IMR-90 (cell line): ENCODE measurements around the gene RSAD1. TPM values are rescaled to one million over a fixed set of nuclear protein-coding genes. Genes with fewer than 3 reads are reported as not detected.
A peak's percentile ranks its signal among the peaks of the same experiment; 100 is the strongest.

Experiments
- ATAC-seq: fragments of 200-7000 bp; cut with Tn5 transposase; 2 replicates; pipeline ENCODE4 v1.9.1; 2020; ENCODE audit warnings: low read depth, mild to moderate bottlenecking, moderate library complexity
- BruUV-seq: library from RNA; stranded (reverse); fragments of 400-500 nt; replicated peaks from 2 replicates; lab custom pipeline; 2021; lab: Mats Ljungman, UMichigan
- CTCF ChIA-PET: fragments of 300-600 bp; formaldehyde crosslinking; extraction: SDS; loops from one replicate; lab custom pipeline; 2021; ENCODE audit warnings: antibody characterized with exemption; lab: Yijun Ruan, JAX
- POLR2A ChIA-PET: fragments of 300-600 bp; sonication (Branson Sonifier 250); formaldehyde crosslinking; loops from one replicate; lab custom pipeline; 2022; ENCODE audit warnings: antibody characterized with exemption; ENCODE audit not compliant: unreplicated experiment; lab: Charles Lee
- DNase-seq: peaks from one replicate; pipeline ENCODE4 v3.0.0; 2013
- H2AFZ ChIP-seq: replicated peaks from 2 replicates; pipeline ENCODE3; 2013; ENCODE audit warnings: low read length, mild to moderate bottlenecking; ENCODE audit not compliant: poor library complexity
- H2AK5ac ChIP-seq: 2 replicates; pipeline ENCODE4 v1.6.1; 2013; ENCODE audit warnings: low read depth, low read length, inconsistent platforms
- H2AK9ac ChIP-seq: replicated peaks from 2 replicates; pipeline ENCODE3; 2013; ENCODE audit warnings: mild to moderate bottlenecking, low read depth, low read length, moderate library complexity; ENCODE audit not compliant: poor library complexity
- H2BK120ac ChIP-seq: 2 replicates; pipeline ENCODE4 v1.6.1; 2013; ENCODE audit warnings: low read depth, low read length, inconsistent platforms
- H2BK15ac ChIP-seq: 3 replicates; pipeline ENCODE4 v1.6.1; 2013; ENCODE audit warnings: low read depth, low read length, inconsistent platforms
- H2BK20ac ChIP-seq: 2 replicates; pipeline ENCODE4 v1.6.1; 2013; ENCODE audit warnings: low read depth, mild to moderate bottlenecking, inconsistent platforms, low read length, moderate library complexity
- H2BK5ac ChIP-seq: 2 replicates; pipeline ENCODE4 v1.6.1; 2013; ENCODE audit warnings: mild to moderate bottlenecking, low read depth, low read length, inconsistent platforms; ENCODE audit not compliant: poor library complexity, severe bottlenecking
- H3K14ac ChIP-seq: replicated peaks from 2 replicates; pipeline ENCODE4 v1.6.1; 2013; ENCODE audit warnings: low read depth, low read length, inconsistent platforms
- H3K18ac ChIP-seq: 2 replicates; pipeline ENCODE4 v1.6.1; 2013; ENCODE audit warnings: low read depth, low read length, control low read depth
- H3K23ac ChIP-seq: 2 replicates; pipeline ENCODE4 v1.6.1; 2013; ENCODE audit warnings: low read depth, low read length, inconsistent platforms
- H3K27ac ChIP-seq: 2 replicates; pipeline ENCODE4 v1.5.1; 2013; ENCODE audit warnings: mild to moderate bottlenecking, control low read depth, low read length; ENCODE audit not compliant: insufficient read depth
- H3K27me3 ChIP-seq: 2 replicates; pipeline ENCODE4 v1.6.1; 2013; ENCODE audit warnings: low read length; ENCODE audit not compliant: control insufficient read depth, insufficient read depth
- H3K36me3 ChIP-seq: 2 replicates; pipeline ENCODE4 v1.6.1; 2013; ENCODE audit warnings: low read length, mixed read lengths; ENCODE audit not compliant: control insufficient read depth, insufficient read depth
- H3K4ac ChIP-seq: 2 replicates; pipeline ENCODE4 v1.6.1; 2013; ENCODE audit warnings: low read depth, low read length, inconsistent platforms
- H3K4me1 ChIP-seq: 2 replicates; pipeline ENCODE4 v1.6.1; 2013; ENCODE audit warnings: low read length, mixed read lengths; ENCODE audit not compliant: control insufficient read depth, insufficient read depth
- H3K4me2 ChIP-seq: 2 replicates; pipeline ENCODE4 v1.6.1; 2013; ENCODE audit warnings: low read depth, mild to moderate bottlenecking, control low read depth, low read length, moderate library complexity
- H3K4me3 ChIP-seq: 2 replicates; pipeline ENCODE4 v1.5.1; 2013; ENCODE audit warnings: low read depth, mild to moderate bottlenecking, control low read depth, low read length, moderate library complexity; ENCODE audit not compliant: insufficient read depth
- H3K56ac ChIP-seq: 2 replicates; pipeline ENCODE4 v1.6.1; 2013; ENCODE audit warnings: low read length, inconsistent platforms; ENCODE audit not compliant: insufficient read depth; ENCODE audit errors: extremely low read depth
- H3K79me1 ChIP-seq, 2 experiments: 2 replicates each; pipeline ENCODE4 v1.6.1; 2013; ENCODE audit warnings: low read length in 2 of 2, inconsistent platforms in 1 of 2, low read depth in 1 of 2
- H3K9ac ChIP-seq: 2 replicates; pipeline ENCODE4 v1.6.1; 2013; ENCODE audit warnings: low read depth, low read length, control low read depth
- H3K9me1 ChIP-seq: 2 replicates; pipeline ENCODE4 v1.6.1; 2013; ENCODE audit warnings: low read length, inconsistent platforms; ENCODE audit not compliant: insufficient read depth
- H3K9me3 ChIP-seq: 2 replicates; pipeline ENCODE4 v1.6.1; 2013; ENCODE audit warnings: low read length; ENCODE audit not compliant: control insufficient read depth, insufficient read depth
- H4K20me1 ChIP-seq: 2 replicates; pipeline ENCODE4 v1.6.1; 2013; ENCODE audit warnings: low read length, inconsistent platforms; ENCODE audit not compliant: insufficient read depth
- H4K5ac ChIP-seq: 2 replicates; pipeline ENCODE4 v1.6.1; 2013; ENCODE audit warnings: mild to moderate bottlenecking, low read depth, low read length, control low read depth
- H4K8ac ChIP-seq, 2 experiments: 2 replicates each; pipeline ENCODE4 v1.6.1; 2013; ENCODE audit warnings: low read depth in 2 of 2, low read length in 2 of 2, control low read depth in 1 of 2, inconsistent platforms in 1 of 2
- H4K91ac ChIP-seq: 2 replicates; pipeline ENCODE4 v1.6.1; 2013; ENCODE audit warnings: low read depth, low read length, inconsistent platforms; ENCODE audit not compliant: insufficient read depth
- RFX5 ChIP-seq: IDR thresholded peaks from 2 replicates; pipeline ENCODE4 v1.8.0; 2012; ENCODE audit warnings: low read depth, mild to moderate bottlenecking, low read length, moderate library complexity
- USF2 ChIP-seq: fragments of 150-350 bp; IDR thresholded peaks from 2 replicates; pipeline ENCODE4 v1.6.1; 2017; ENCODE audit warnings: mild to moderate bottlenecking, antibody characterized with exemption, low read length, low read depth
- WGBS, 2 experiments: methylation state at CpG; one replicate each; pipeline versions ENCODE4 v1.1.5 to v1.1.7; 2013; ENCODE audit warnings: missing lambda C conversion rate in 2 of 2; ENCODE audit not compliant: insufficient read length in 1 of 2; ENCODE audit errors: extremely low coverage in 2 of 2; 5-methylcytosine and 5-hydroxymethylcytosine counted together
- dilution Hi-C: fragments of 300-500 bp; cut with HindIII; formaldehyde crosslinking; loops from one replicate; pipeline ENCODE4 v1.14.3; 2018; ENCODE audit warnings: low sequenced_read_pairs; ENCODE audit not compliant: unreplicated experiment
- in situ Hi-C: fragments of 300-500 bp; cut with MboI; formaldehyde crosslinking; loops from 3 replicates; pipeline ENCODE4 v1.14.3; 2019; ENCODE audit warnings: low sequenced_read_pairs, inconsistent platforms, mixed read lengths
- intact Hi-C: fragments of 100-400 bp; cut with micrococcal nuclease; formaldehyde crosslinking; loops from 2 replicates; pipeline ENCODE4 v1.10.0; 2022
- polyA plus RNA-seq, 3 experiments: library from polyadenylated mRNA; depleted of rRNA; stranded (reverse); fragments of >200 nt; gene quantifications; 2 replicates each; pipeline ENCODE4 v1.2.3, GENCODE V29; 2012; ENCODE audit warnings: low replicate concordance in 1 of 3
- total RNA-seq: library from RNA; depleted of rRNA; stranded (reverse); fragments of >200 nt; gene quantifications from 2 replicates; pipeline ENCODE4 v1.2.3, GENCODE V29; 2012

The RSAD1 gene
- total and polyA plus RNA-seq, 2 of the 4 experiments (the other 2 are of a cell fraction): 10.8 to 19.2 TPM

- H4K91ac ChIP-seq: no peak overlapping the region
- no peak overlapping the region for H3K9ac ChIP-seq
- ATAC-seq (no peak), DNase-seq (no peak)
- peaks cover 18% of the 10 kb centered on the region for H3K36me3 ChIP-seq
- no peak overlapping the region for H3K4me3 ChIP-seq
- intact Hi-C loops: loop anchor here (5.0 kb wide), 1 partner anchor 361 kb away; no protein-coding TSS in a partner anchor
- no peak overlapping the region for H3K14ac ChIP-seq
- no peak overlapping the region for H2BK15ac ChIP-seq
- no peak overlapping the region for H4K5ac ChIP-seq
- no CpG with 5 or more reads among the region's 2 CpGs for WGBS, 2 experiments
- H3K23ac ChIP-seq: no peak overlapping the region
- H3K56ac ChIP-seq: no peak overlapping the region
- H3K79me1 ChIP-seq: peaks cover 11 to 32% of the 10 kb centered on the region in 2 experiments; a peak in 3 of 4 replicates
- H4K8ac ChIP-seq: no peak overlapping the region
- H3K9me3 ChIP-seq: no peaks in the 10 kb centered on the region
- no peak overlapping the region for H3K4ac ChIP-seq
- dilution Hi-C loops: no loop called here
- ChIA-PET CTCF (no interaction called here), POLR2A (no interaction called here)
- no peak overlapping the region for H2BK20ac ChIP-seq
- H3K4me2 ChIP-seq: no peak overlapping the region
- H2BK5ac ChIP-seq: no peak overlapping the region
- TF ChIP-seq USF2: no peak
- 0 out of 2 replicates have a peak, but pooled peaks have one; percentile 21 for TF ChIP-seq RFX5
- no peak overlapping the region for H2BK120ac ChIP-seq
- no TSS peak for BruUV-seq
- in situ Hi-C loops: loop anchor here (10.0 kb wide), 1 partner anchor 214 kb away; no protein-coding TSS in a partner anchor
- H2AFZ ChIP-seq: no peak overlapping the region
- peaks cover 4% of the 10 kb centered on the region for H3K4me1 ChIP-seq
- H3K27me3 ChIP-seq: no peaks in the 10 kb centered on the region
- H2AK9ac ChIP-seq: no peak overlapping the region
- no peak overlapping the region for H3K18ac ChIP-seq
- no peak overlapping the region for H3K27ac ChIP-seq
- no peak overlapping the region for H2AK5ac ChIP-seq
- H4K20me1 ChIP-seq: peaks cover 8% of the 10 kb centered on the region; the same call in 1 of the 2 replicates
- peaks cover 7% of the 10 kb centered on the region; the same call in 1 of the 2 replicates for H3K9me1 ChIP-seq
Measured at GRCh38 chr17:50480854-50481490, 2.3 kb downstream of the RSAD1 start.
